Measurements from ENCODE around the gene TAF11L14.

Gene TAF11L14

DNA sequence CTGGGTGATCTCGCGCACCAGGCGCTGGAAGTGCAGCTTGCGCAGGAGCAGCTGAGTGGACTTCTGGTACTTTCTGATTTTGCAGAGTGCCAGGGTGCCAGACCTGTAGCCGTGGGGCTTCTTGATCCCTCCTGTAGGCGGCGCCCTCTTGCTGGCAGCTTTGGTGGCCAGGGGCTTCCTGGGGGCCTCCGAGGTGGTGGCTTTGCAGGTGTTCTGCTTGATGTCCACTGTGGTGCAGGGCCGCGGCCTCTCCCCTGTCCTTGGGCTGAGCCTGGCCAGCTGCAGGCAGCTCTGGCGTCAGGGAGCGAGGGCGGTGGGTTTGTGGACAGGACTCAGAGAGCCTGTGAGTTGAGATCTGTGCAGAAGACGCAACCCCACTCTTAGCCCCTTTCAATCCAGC is 36.1 kb downstream of the TAF11L14 start:
- Histone ChIP-seq H3K4me1 (ENCODE audit: control insufficient read depth in 1 of 2, insufficient read depth in 2 of 2, low read length in 2 of 2) (no peaks in the 10 kb centered on the region), H3K9me3 (ENCODE audit: control insufficient read depth in 1 of 2, low read length in 2 of 2) (peaks cover 21 to 22% of the 10 kb centered on the region in 2 donors), H3K9ac (ENCODE audit: low read depth in 1 of 2, low read length in 2 of 2) (no peak overlapping the region), H3K36me3 (ENCODE audit: control insufficient read depth in 1 of 2, insufficient read depth in 2 of 2, low read length in 2 of 2) (no peaks in the 10 kb centered on the region), H3K27ac (ENCODE audit: low read depth, low read length) (no peak overlapping the region), H3K4me3 (ENCODE audit: low read depth in 1 of 2, low read length in 2 of 2) (no peak overlapping the region), H3K27me3 (ENCODE audit: control insufficient read depth in 1 of 2, insufficient read depth in 2 of 2, low read length in 2 of 2) (no peaks in the 10 kb centered on the region)

DNA sequence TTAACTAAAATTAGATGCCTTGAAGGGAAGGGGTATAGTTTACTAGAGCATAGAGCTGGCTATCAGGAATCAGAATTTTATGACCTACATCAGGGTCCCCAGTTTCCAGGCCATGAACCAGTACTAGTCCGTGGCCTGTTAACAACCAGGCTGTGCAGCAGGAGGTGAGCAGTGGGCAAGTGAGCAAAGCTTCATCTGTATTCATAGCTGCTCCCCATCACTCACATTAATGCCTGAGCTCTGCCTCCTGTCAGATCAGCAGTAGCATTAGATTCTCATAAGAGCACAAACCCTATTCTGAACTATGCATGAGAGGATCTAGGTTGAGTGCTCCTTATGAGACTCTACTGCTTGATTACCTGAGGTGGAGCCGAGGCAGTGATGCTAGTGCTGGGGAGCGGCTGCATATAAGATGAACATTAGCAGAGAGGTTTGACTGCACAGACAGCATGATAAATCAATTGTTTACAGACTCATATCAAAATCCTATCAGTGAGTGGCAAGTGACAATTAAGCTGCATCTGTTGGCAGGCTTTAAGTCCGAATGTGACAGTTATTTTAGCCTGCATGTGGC is 44.6 kb downstream of the TAF11L14 start:
- Histone ChIP-seq H3K4me1 (ENCODE audit: control insufficient read depth in 1 of 2, insufficient read depth in 2 of 2, low read length in 2 of 2) (no peaks in the 10 kb centered on the region), H3K36me3 (ENCODE audit: control insufficient read depth in 1 of 2, insufficient read depth in 2 of 2, low read length in 2 of 2) (no peaks in the 10 kb centered on the region), H3K4me3 (ENCODE audit: low read depth in 1 of 2, low read length in 2 of 2) (no peak overlapping the region), H3K9me3 (ENCODE audit: control insufficient read depth in 1 of 2, low read length in 2 of 2) (peaks cover 3% of the 10 kb centered on the region in 2 donors), H3K27me3 (ENCODE audit: control insufficient read depth in 1 of 2, insufficient read depth in 2 of 2, low read length in 2 of 2) (no peaks in the 10 kb centered on the region), H3K9ac (ENCODE audit: low read depth in 1 of 2, low read length in 2 of 2) (no peak overlapping the region), H3K27ac (ENCODE audit: low read depth, low read length) (no peak overlapping the region)

- H3K27me3 ChIP-seq (ENCODE audit: control insufficient read depth in 1 of 2, insufficient read depth in 2 of 2, low read length in 2 of 2): no peaks in the 10 kb centered on the region
- peaks cover 3 to 4% of the 10 kb centered on the region in 2 donors for H3K9me3 ChIP-seq (ENCODE audit: control insufficient read depth in 1 of 2, low read length in 2 of 2)
- H3K9ac ChIP-seq (ENCODE audit: low read depth in 1 of 2, low read length in 2 of 2): no peak overlapping the region
- no peaks in the 10 kb centered on the region for H3K36me3 ChIP-seq (ENCODE audit: control insufficient read depth in 1 of 2, insufficient read depth in 2 of 2, low read length in 2 of 2)
- H3K27ac ChIP-seq (ENCODE audit: low read depth, low read length): no peak overlapping the region
- no peak overlapping the region for H3K4me3 ChIP-seq (ENCODE audit: low read depth in 1 of 2, low read length in 2 of 2)
- H3K4me1 ChIP-seq (ENCODE audit: control insufficient read depth in 1 of 2, insufficient read depth in 2 of 2, low read length in 2 of 2): no peaks in the 10 kb centered on the region
Observed at GRCh38 chr5:17679597-17680203, 45.4 kb downstream of the TAF11L14 start.

GRCh38 chr5:17680737-17681136 is 46.5 kb downstream of the TAF11L14 start:
- Histone ChIP-seq H3K9me3 (ENCODE audit: control insufficient read depth in 1 of 2, low read length in 2 of 2) (peaks cover 1 to 4% of the 10 kb centered on the region in 2 donors), H3K9ac (ENCODE audit: low read depth in 1 of 2, low read length in 2 of 2) (no peak overlapping the region), H3K4me1 (ENCODE audit: control insufficient read depth in 1 of 2, insufficient read depth in 2 of 2, low read length in 2 of 2) (no peaks in the 10 kb centered on the region), H3K27ac (ENCODE audit: low read depth, low read length) (no peak overlapping the region), H3K36me3 (ENCODE audit: control insufficient read depth in 1 of 2, insufficient read depth in 2 of 2, low read length in 2 of 2) (no peaks in the 10 kb centered on the region), H3K27me3 (ENCODE audit: control insufficient read depth in 1 of 2, insufficient read depth in 2 of 2, low read length in 2 of 2) (no peaks in the 10 kb centered on the region), H3K4me3 (ENCODE audit: low read depth in 1 of 2, low read length in 2 of 2) (no peak overlapping the region)
